Neural cell (in vitro differentiated cells): ENCODE data around the gene CD14.
"Not testable (repeated sequence)": the region's sequence is repeated elsewhere in the genome, so short reads cannot be mapped to it uniquely, and the experiment has no call there.

Experiments
- CTCF ChIP-seq: fragments of 450-650 bp; IDR thresholded peaks from 2 replicates; pipeline ENCODE4 v1.5.1; 2014; ENCODE audit warnings: antibody characterized with exemption, mild to moderate bottlenecking, moderate library complexity; ENCODE audit not compliant: poor library complexity, severe bottlenecking
- EP300 ChIP-seq: fragments of 450-650 bp; conservative IDR thresholded peaks from 2 replicates; pipeline ENCODE4 v1.6.1; 2014; ENCODE audit warnings: antibody characterized with exemption, mild to moderate bottlenecking, moderate library complexity; ENCODE audit not compliant: poor library complexity, severe bottlenecking
- EZH2 ChIP-seq: fragments of 200-600, 300-800 bp; shearing (Covaris generic), sonication (generic); IDR thresholded peaks from 2 replicates; pipeline ENCODE4 v1.6.1; 2014; ENCODE audit warnings: antibody characterized with exemption, low read length, borderline replicate concordance, mild to moderate bottlenecking; ENCODE audit not compliant: insufficient read depth, poor library complexity, severe bottlenecking
- MXI1 ChIP-seq: fragments of 450-650 bp; conservative IDR thresholded peaks from 2 replicates; pipeline ENCODE4 v1.6.1; 2014; ENCODE audit warnings: antibody characterized with exemption, mild to moderate bottlenecking; ENCODE audit not compliant: poor library complexity, severe bottlenecking
- POLR2AphosphoS5 ChIP-seq: IDR thresholded peaks from 2 replicates; pipeline ENCODE4 v1.6.1; 2012
- RAD21 ChIP-seq: fragments of 450-650 bp; conservative IDR thresholded peaks from 2 replicates; pipeline ENCODE4 v1.6.1; 2014; ENCODE audit warnings: antibody characterized with exemption, mild to moderate bottlenecking, moderate library complexity
- SMC3 ChIP-seq: fragments of 450-650 bp; conservative IDR thresholded peaks from 2 replicates; pipeline ENCODE4 v1.6.1; 2014; ENCODE audit warnings: antibody characterized with exemption, mild to moderate bottlenecking, moderate library complexity; ENCODE audit not compliant: poor library complexity
- TAF1 ChIP-seq: IDR thresholded peaks from 2 replicates; pipeline ENCODE4 v1.6.1; 2012; ENCODE audit warnings: low read depth
- TF ChIP-seq, protein P1 (sequence below): IDR thresholded peaks from 2 replicates; pipeline ENCODE4 v1.6.1; 2012; ENCODE audit warnings: borderline replicate concordance

- TF ChIP-seq CTCF, EP300, TAF1, POLR2AphosphoS5, EZH2, RAD21, SMC3, MXI1: not testable (repeated sequence)
- TF ChIP-seq, protein P1, sequence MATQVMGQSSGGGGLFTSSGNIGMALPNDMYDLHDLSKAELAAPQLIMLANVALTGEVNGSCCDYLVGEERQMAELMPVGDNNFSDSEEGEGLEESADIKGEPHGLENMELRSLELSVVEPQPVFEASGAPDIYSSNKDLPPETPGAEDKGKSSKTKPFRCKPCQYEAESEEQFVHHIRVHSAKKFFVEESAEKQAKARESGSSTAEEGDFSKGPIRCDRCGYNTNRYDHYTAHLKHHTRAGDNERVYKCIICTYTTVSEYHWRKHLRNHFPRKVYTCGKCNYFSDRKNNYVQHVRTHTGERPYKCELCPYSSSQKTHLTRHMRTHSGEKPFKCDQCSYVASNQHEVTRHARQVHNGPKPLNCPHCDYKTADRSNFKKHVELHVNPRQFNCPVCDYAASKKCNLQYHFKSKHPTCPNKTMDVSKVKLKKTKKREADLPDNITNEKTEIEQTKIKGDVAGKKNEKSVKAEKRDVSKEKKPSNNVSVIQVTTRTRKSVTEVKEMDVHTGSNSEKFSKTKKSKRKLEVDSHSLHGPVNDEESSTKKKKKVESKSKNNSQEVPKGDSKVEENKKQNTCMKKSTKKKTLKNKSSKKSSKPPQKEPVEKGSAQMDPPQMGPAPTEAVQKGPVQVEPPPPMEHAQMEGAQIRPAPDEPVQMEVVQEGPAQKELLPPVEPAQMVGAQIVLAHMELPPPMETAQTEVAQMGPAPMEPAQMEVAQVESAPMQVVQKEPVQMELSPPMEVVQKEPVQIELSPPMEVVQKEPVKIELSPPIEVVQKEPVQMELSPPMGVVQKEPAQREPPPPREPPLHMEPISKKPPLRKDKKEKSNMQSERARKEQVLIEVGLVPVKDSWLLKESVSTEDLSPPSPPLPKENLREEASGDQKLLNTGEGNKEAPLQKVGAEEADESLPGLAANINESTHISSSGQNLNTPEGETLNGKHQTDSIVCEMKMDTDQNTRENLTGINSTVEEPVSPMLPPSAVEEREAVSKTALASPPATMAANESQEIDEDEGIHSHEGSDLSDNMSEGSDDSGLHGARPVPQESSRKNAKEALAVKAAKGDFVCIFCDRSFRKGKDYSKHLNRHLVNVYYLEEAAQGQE: not testable (repeated sequence)
Measured at GRCh38 chr5:140623061-140623460, 9.9 kb downstream of the CD14 start.
